Loucy (cell line): Measurements from ENCODE around the gene SRD5A3.

ENCODE experiments used
- H2AFZ ChIP-seq: fragments of 200-600 bp; sonication (generic); 2 replicates; pipeline ENCODE4 v1.6.0; 2016; ENCODE audit warnings: antibody characterized with exemption, mild to moderate bottlenecking, low read length, moderate library complexity
- H3F3A ChIP-seq: fragments of 200-600 bp; 2 replicates; pipeline ENCODE4 v1.6.0; 2016; ENCODE audit warnings: antibody characterized with exemption, low read depth, mild to moderate bottlenecking
- H3K27me3 ChIP-seq: fragments of 200-600 bp; sonication (generic); 2 replicates; pipeline ENCODE4 v1.6.1; 2014; ENCODE audit warnings: low read length, mild to moderate bottlenecking; ENCODE audit not compliant: insufficient read depth, poor library complexity, severe bottlenecking
- H3K36me3 ChIP-seq: fragments of 200-600 bp; sonication (generic); 2 replicates; pipeline ENCODE4 v1.6.1; 2016; ENCODE audit warnings: low read length; ENCODE audit not compliant: insufficient read depth
- H3K4me1 ChIP-seq: fragments of 200-600 bp; sonication (generic); 2 replicates; pipeline ENCODE4 v1.5.1; 2014; ENCODE audit warnings: low read length, mild to moderate bottlenecking; ENCODE audit not compliant: insufficient read depth, poor library complexity, severe bottlenecking
- H3K4me2 ChIP-seq: fragments of 200-600 bp; sonication (generic); 2 replicates; pipeline ENCODE4 v1.6.0; 2014; ENCODE audit warnings: antibody characterized with exemption, low read length, low read depth, mild to moderate bottlenecking; ENCODE audit not compliant: poor library complexity, severe bottlenecking
- H3K4me3 ChIP-seq: fragments of 200-600 bp; sonication (generic); 2 replicates; pipeline ENCODE4 v1.5.1; 2014; ENCODE audit warnings: low read length, mild to moderate bottlenecking, mixed read lengths; ENCODE audit not compliant: poor library complexity, severe bottlenecking
- H3K79me2 ChIP-seq: fragments of 200-600 bp; sonication (generic); 2 replicates; pipeline ENCODE4 v1.6.1; 2014; ENCODE audit warnings: low read length; ENCODE audit not compliant: insufficient read depth
- H3K9ac ChIP-seq: fragments of 200-600 bp; sonication (generic); 2 replicates; pipeline ENCODE4 v1.6.0; 2014; ENCODE audit warnings: mild to moderate bottlenecking, low read depth, low read length, moderate library complexity; ENCODE audit not compliant: poor library complexity, severe bottlenecking
- H3K9me2 ChIP-seq: fragments of 200-600 bp; sonication (generic); replicated peaks from 2 replicates; pipeline ENCODE4 v1.6.1; 2016; ENCODE audit warnings: low read depth, low read length, mixed read lengths
- H3K9me3 ChIP-seq: fragments of 200-600 bp; sonication (generic); 2 replicates; pipeline ENCODE4 v1.6.1; 2014; ENCODE audit warnings: mild to moderate bottlenecking, antibody characterized with exemption, low read length, low read depth; ENCODE audit not compliant: insufficient read depth
- H4K20me1 ChIP-seq: fragments of 200-600 bp; sonication (generic); 2 replicates; pipeline ENCODE4 v1.6.0; 2014; ENCODE audit warnings: antibody characterized with exemption, low read length, mild to moderate bottlenecking; ENCODE audit not compliant: insufficient read depth, poor library complexity, severe bottlenecking
- CTCF ChIP-seq: fragments of 200-600 bp; sonication (generic); conservative IDR thresholded peaks from 2 replicates; pipeline ENCODE4 v1.5.1; 2014; ENCODE audit warnings: mild to moderate bottlenecking, antibody characterized with exemption, low read length
- EZH2phosphoT487 ChIP-seq: fragments of 200-600 bp; IDR thresholded peaks from 2 replicates; pipeline ENCODE4 v1.6.1; 2018; ENCODE audit warnings: antibody characterized with exemption, mild to moderate bottlenecking, moderate library complexity, borderline replicate concordance

SRD5A3 gene

GRCh38 chr4:55345980-55346850 is at the start of gene SRD5A3:
Gene SRD5A3 (plus strand): TSS chr4:55346242. CDS start chr4:55346337, 95 bp downstream.
- TF ChIP-seq CTCF (peak; percentile 71), EZH2phosphoT487 (no peak)
- Histone ChIP-seq H2AFZ (peak within 1 kb of the TSS; percentile 98), H3K4me2 (peak within 1 kb of the TSS; percentile 96), H3K4me1 (peaks cover 26% of the 10 kb centered on the region), H3K36me3 (no peaks in the 10 kb centered on the region), H3K79me2 (peaks cover 19% of the 10 kb centered on the region), H3K9me3 (no peaks in the 10 kb centered on the region), H3K9me2 (no peaks in the 10 kb centered on the region), H3K4me3 (peak within 1 kb of the TSS; percentile 97), H3F3A (peaks cover 5% of the 10 kb centered on the region; the same call in 1 of the 2 replicates), H3K9ac (peak within 1 kb of the TSS; percentile 97), H3K27me3 (no peaks in the 10 kb centered on the region), H4K20me1 (no peaks in the 10 kb centered on the region)

GRCh38 chr4:55297346-55297745 is 48.7 kb upstream of the SRD5A3 start:
- no peaks in the 10 kb centered on the region for H3K9me3 ChIP-seq
- H3K27me3 ChIP-seq = no peaks in the 10 kb centered on the region
- H3K36me3 ChIP-seq = no peaks in the 10 kb centered on the region
- H3K4me1 ChIP-seq = no peaks in the 10 kb centered on the region
- no peak overlapping the region for H2AFZ ChIP-seq
- H3K4me2 ChIP-seq = no peak overlapping the region
- no peak overlapping the region for H3K9ac ChIP-seq
- no peaks in the 10 kb centered on the region for H3K79me2 ChIP-seq
- no peaks in the 10 kb centered on the region for H3F3A ChIP-seq
- H3K4me3 ChIP-seq = no peak overlapping the region
- no peaks in the 10 kb centered on the region for H3K9me2 ChIP-seq
- no peaks in the 10 kb centered on the region for H4K20me1 ChIP-seq
- no peak for TF ChIP-seq CTCF
- TF ChIP-seq EZH2phosphoT487 = no peak

- H3K9me3 ChIP-seq = no peaks in the 10 kb centered on the region
- TF ChIP-seq EZH2phosphoT487 (no peak), CTCF (no peak)
- H3K4me2 ChIP-seq = no peak overlapping the region
- no peaks in the 10 kb centered on the region for H4K20me1 ChIP-seq
- H3F3A ChIP-seq = no peaks in the 10 kb centered on the region
- H3K36me3 ChIP-seq = no peaks in the 10 kb centered on the region
- H3K4me3 ChIP-seq = no peak overlapping the region
- no peaks in the 10 kb centered on the region for H3K27me3 ChIP-seq
- peaks cover 7% of the 10 kb centered on the region for H3K4me1 ChIP-seq
- no peaks in the 10 kb centered on the region for H3K9me2 ChIP-seq
- no peak overlapping the region for H2AFZ ChIP-seq
- no peaks in the 10 kb centered on the region for H3K79me2 ChIP-seq
- H3K9ac ChIP-seq = no peak overlapping the region
Observed at GRCh38 chr4:55303760-55304165, 42.3 kb upstream of the SRD5A3 start.
